Activated naive CD4-positive, alpha-beta T cell (primary cell): ENCODE measurements around the gene NXT1.
"Not testable (repeated sequence)": the region's sequence is repeated elsewhere in the genome, so short reads cannot be mapped to it uniquely, and the experiment has no call there.

ENCODE experiments used
- DNase-seq, 4 experiments: peaks; one replicate each; lab custom pipeline; 2025; lab: John Stamatoyannopoulos, UW

NXT1 gene

GRCh38 chr20:23331450-23332350 is 18.9 kb upstream of the NXT1 start:
- DNase-seq: no peak

- no peak for DNase-seq
These were observed 18.1 kb upstream of the NXT1 start for GRCh38 chr20:23332467-23332866.

- DNase-seq: no peak
These were observed 16.5 kb upstream of the NXT1 start for GRCh38 chr20:23334111-23334510.

GRCh38 chr20:23335521-23335920 is 15.1 kb upstream of the NXT1 start:
- DNase-seq: no peak

- no peak for DNase-seq
These were observed 14.1 kb upstream of the NXT1 start for GRCh38 chr20:23336476-23336875.

- DNase-seq: no peak
These were observed 13.3 kb upstream of the NXT1 start for GRCh38 chr20:23337312-23337711.

GRCh38 chr20:23339986-23340385 is 10.6 kb upstream of the NXT1 start:
- no peak for DNase-seq

GRCh38 chr20:23340524-23340923 is 10.1 kb upstream of the NXT1 start:
- DNase-seq: peak in 1 of 4 experiments; percentile 3

GRCh38 chr20:23341073-23341472 is 9.5 kb upstream of the NXT1 start:
- DNase-seq: no peak

- no peak for DNase-seq
These were observed 7.0 kb upstream of the NXT1 start for GRCh38 chr20:23343590-23343989.

GRCh38 chr20:23344336-23344735 is 6.3 kb upstream of the NXT1 start:
- no peak for DNase-seq

- no peak for DNase-seq
These were observed 4.6 kb upstream of the NXT1 start for GRCh38 chr20:23346002-23346401.

GRCh38 chr20:23347791-23348190 is 2.8 kb upstream of the NXT1 start:
- DNase-seq: no peak

GRCh38 chr20:23348510-23348909 is 2.1 kb upstream of the NXT1 start:
- DNase-seq: not testable (repeated sequence)

GRCh38 chr20:23349338-23350195 is 1.0 kb upstream of the NXT1 start:
- DNase-seq: peak in 2 of 4 experiments; percentile 68 to 73

GRCh38 chr20:23350904-23351838 is 580 bp downstream of the NXT1 start:
- DNase-seq: peak in 3 of 4 experiments; percentile 15 to 47 (median 28)

- DNase-seq: no peak
These were observed 5.6 kb downstream of the NXT1 start for GRCh38 chr20:23356203-23356602.

- DNase-seq: peak; percentile 98 to 99 (median 99)
These were observed 7.4 kb downstream of the NXT1 start for GRCh38 chr20:23357767-23358562.

- DNase-seq: no peak
These were observed 7.9 kb downstream of the NXT1 start for GRCh38 chr20:23358563-23358906.

- no peak for DNase-seq
These were observed 8.5 kb downstream of the NXT1 start for GRCh38 chr20:23358923-23359593.
